ENCODE measurements around the gene CXCR6. TPM values are rescaled to one million over a fixed set of nuclear protein-coding genes. Genes with fewer than 3 reads are reported as not detected.

Gene CXCR6
- total and polyA plus RNA-seq, 2 donors (not counting 1 experiment from before 2014, with no cell fraction given) = not detected

- no peak overlapping the region for H3K27ac ChIP-seq (ENCODE audit: insufficient read depth, low read length)
- DNase-seq (ENCODE audit: low read depth in 2 of 2) = no peak
- no peaks in the 10 kb centered on the region for H3K9me3 ChIP-seq (ENCODE audit: control insufficient read depth, insufficient read depth, low read depth, low read length)
- H3K4me1 ChIP-seq (ENCODE audit: control insufficient read depth, extremely low read depth, insufficient read depth, low read length) = peaks cover 18% of the 10 kb centered on the region
- H4K20me1 ChIP-seq (ENCODE audit: control insufficient read depth, extremely low read depth, insufficient read depth, low read length) = no peaks in the 10 kb centered on the region
- TF ChIP-seq EZH2 (IDR thresholded peaks at IDR 0.05; ENCODE audit: low read length, missing control alignments) (no peak), CTCF (conservative IDR thresholded peaks at IDR 0.05 in 1 of 2, IDR thresholded peaks at IDR 0.05 in 1 of 2; ENCODE audit: low read depth in 1 of 2, low read length in 2 of 2) (no peak)
- no peak overlapping the region for H3K4me2 ChIP-seq (ENCODE audit: extremely low read depth, insufficient read depth, low read length)
- no peak overlapping the region for H3K4me3 ChIP-seq (replicated peaks in 1 of 4; ENCODE audit: control extremely low read depth in 1 of 4, insufficient read depth in 1 of 4, low read depth in 3 of 4, low read length in 4 of 4)
- H3K9ac ChIP-seq (ENCODE audit: insufficient read depth, low read length) = no peak overlapping the region
- H2AFZ ChIP-seq (ENCODE audit: low read length) = no peak overlapping the region
- H3K27me3 ChIP-seq (ENCODE audit: control insufficient read depth, insufficient read depth, low read length) = no peaks in the 10 kb centered on the region
- H3K36me3 ChIP-seq (ENCODE audit: control insufficient read depth, insufficient read depth, low read length) = peaks cover 11% of the 10 kb centered on the region
- no peaks in the 10 kb centered on the region for H3K79me2 ChIP-seq (ENCODE audit: control insufficient read depth, insufficient read depth, low read length)
Measured at GRCh38 chr3:45946307-45946706, 3.0 kb downstream of the CXCR6 start.

- H3K27ac ChIP-seq (ENCODE audit: insufficient read depth, low read length) = no peak overlapping the region
- peaks cover 13% of the 10 kb centered on the region for H3K36me3 ChIP-seq (ENCODE audit: control insufficient read depth, insufficient read depth, low read length)
- H4K20me1 ChIP-seq (ENCODE audit: control insufficient read depth, extremely low read depth, insufficient read depth, low read length) = no peaks in the 10 kb centered on the region
- H3K79me2 ChIP-seq (ENCODE audit: control insufficient read depth, insufficient read depth, low read length) = no peaks in the 10 kb centered on the region
- no peaks in the 10 kb centered on the region for H3K27me3 ChIP-seq (ENCODE audit: control insufficient read depth, insufficient read depth, low read length)
- no peak overlapping the region for H3K9ac ChIP-seq (ENCODE audit: insufficient read depth, low read length)
- DNase-seq (ENCODE audit: low read depth in 2 of 2) = no peak
- TF ChIP-seq EZH2 (IDR thresholded peaks at IDR 0.05; ENCODE audit: low read length, missing control alignments) (no peak), CTCF (conservative IDR thresholded peaks at IDR 0.05 in 1 of 2, IDR thresholded peaks at IDR 0.05 in 1 of 2; ENCODE audit: low read depth in 1 of 2, low read length in 2 of 2) (no peak)
- no peak overlapping the region for H2AFZ ChIP-seq (ENCODE audit: low read length)
- no peak overlapping the region for H3K4me3 ChIP-seq (replicated peaks in 1 of 4; ENCODE audit: control extremely low read depth in 1 of 4, insufficient read depth in 1 of 4, low read depth in 3 of 4, low read length in 4 of 4)
- H3K9me3 ChIP-seq (ENCODE audit: control insufficient read depth, insufficient read depth, low read depth, low read length) = no peaks in the 10 kb centered on the region
- H3K4me1 ChIP-seq (ENCODE audit: control insufficient read depth, extremely low read depth, insufficient read depth, low read length) = peaks cover 18% of the 10 kb centered on the region
- no peak overlapping the region for H3K4me2 ChIP-seq (ENCODE audit: extremely low read depth, insufficient read depth, low read length)
Measured at GRCh38 chr3:45946875-45947274, 3.6 kb downstream of the CXCR6 start.

- DNase-seq (ENCODE audit: low read depth in 2 of 2) = no peak
- Histone ChIP-seq H3K27ac (ENCODE audit: insufficient read depth, low read length) (no peak overlapping the region), H3K9ac (ENCODE audit: insufficient read depth, low read length) (no peak overlapping the region)
Measured at GRCh38 chr3:45947361-45947760, 4.1 kb downstream of the CXCR6 start.

More at GRCh38 chr3:45947361-45947760, 4.1 kb downstream of the CXCR6 start:
- Histone ChIP-seq H3K4me2 (ENCODE audit: extremely low read depth, insufficient read depth, low read length) (no peak overlapping the region), H3K27me3 (ENCODE audit: control insufficient read depth, insufficient read depth, low read length) (no peaks in the 10 kb centered on the region), H2AFZ (ENCODE audit: low read length) (no peak overlapping the region), H3K4me1 (ENCODE audit: control insufficient read depth, extremely low read depth, insufficient read depth, low read length) (peaks cover 18% of the 10 kb centered on the region), H3K79me2 (ENCODE audit: control insufficient read depth, insufficient read depth, low read length) (no peaks in the 10 kb centered on the region), H4K20me1 (ENCODE audit: control insufficient read depth, extremely low read depth, insufficient read depth, low read length) (no peaks in the 10 kb centered on the region), H3K36me3 (ENCODE audit: control insufficient read depth, insufficient read depth, low read length) (peaks cover 13% of the 10 kb centered on the region), H3K4me3 (replicated peaks in 1 of 4; ENCODE audit: control extremely low read depth in 1 of 4, insufficient read depth in 1 of 4, low read depth in 3 of 4, low read length in 4 of 4) (no peak overlapping the region), H3K9me3 (ENCODE audit: control insufficient read depth, insufficient read depth, low read depth, low read length) (no peaks in the 10 kb centered on the region)
- no peak for TF ChIP-seq EZH2 (IDR thresholded peaks at IDR 0.05; ENCODE audit: low read length, missing control alignments)
- TF ChIP-seq CTCF (conservative IDR thresholded peaks at IDR 0.05 in 1 of 2, IDR thresholded peaks at IDR 0.05 in 1 of 2; ENCODE audit: low read depth in 1 of 2, low read length in 2 of 2) = no peak
